Parathyroid adenoma (tissue), 2 donors: ENCODE results near the gene TRABD2A.

Experiments used
- H2AFZ ChIP-seq: fragments of 300-600 bp; sonication (generic); one replicate; pipeline ENCODE4 v1.7.0; 2017; ENCODE audit warnings: antibody characterized with exemption, mild to moderate bottlenecking
- H3K27ac ChIP-seq: fragments of 300-600 bp; sonication (generic); one replicate; pipeline ENCODE4 v1.7.0; 2017
- H3K27me3 ChIP-seq: fragments of 300-600 bp; sonication (generic); one replicate; pipeline ENCODE4 v1.7.0; 2017; ENCODE audit warnings: low read length; ENCODE audit not compliant: control insufficient read depth, insufficient read depth
- H3K36me3 ChIP-seq: fragments of 300-600 bp; sonication (generic); one replicate; pipeline ENCODE4 v1.7.0; 2017; ENCODE audit warnings: low read length; ENCODE audit not compliant: control insufficient read depth, insufficient read depth
- H3K4me1 ChIP-seq: fragments of 300-600 bp; sonication (generic); one replicate; pipeline ENCODE4 v1.7.0; 2017; ENCODE audit warnings: control low read depth
- H3K4me2 ChIP-seq: fragments of 300-600 bp; sonication (generic); one replicate; pipeline ENCODE4 v1.7.0; 2017; ENCODE audit warnings: low read length
- H3K4me3 ChIP-seq: fragments of 300-600 bp; sonication (generic); one replicate; pipeline ENCODE4 v1.7.0; 2017; ENCODE audit warnings: low read depth, low read length
- H3K79me2 ChIP-seq: fragments of 300-600 bp; sonication (generic); one replicate; pipeline ENCODE4 v1.7.0; 2017; ENCODE audit warnings: control low read depth
- H3K9ac ChIP-seq: fragments of 300-600 bp; sonication (generic); one replicate; pipeline ENCODE4 v1.7.0; 2017; ENCODE audit warnings: mild to moderate bottlenecking
- H3K9me3 ChIP-seq: fragments of 300-600 bp; sonication (generic); one replicate; pipeline ENCODE4 v1.7.0; 2017; ENCODE audit warnings: low read length; ENCODE audit not compliant: control insufficient read depth
- TF ChIP-seq, protein P1 (sequence below): fragments of 300-600 bp; sonication (generic); IDR thresholded peaks from one replicate; pipeline ENCODE4 v1.7.0; 2017; ENCODE audit warnings: antibody characterized with exemption, mild to moderate bottlenecking
- donor health status: primary hyperparathyroidism.

Gene TRABD2A

DNA sequence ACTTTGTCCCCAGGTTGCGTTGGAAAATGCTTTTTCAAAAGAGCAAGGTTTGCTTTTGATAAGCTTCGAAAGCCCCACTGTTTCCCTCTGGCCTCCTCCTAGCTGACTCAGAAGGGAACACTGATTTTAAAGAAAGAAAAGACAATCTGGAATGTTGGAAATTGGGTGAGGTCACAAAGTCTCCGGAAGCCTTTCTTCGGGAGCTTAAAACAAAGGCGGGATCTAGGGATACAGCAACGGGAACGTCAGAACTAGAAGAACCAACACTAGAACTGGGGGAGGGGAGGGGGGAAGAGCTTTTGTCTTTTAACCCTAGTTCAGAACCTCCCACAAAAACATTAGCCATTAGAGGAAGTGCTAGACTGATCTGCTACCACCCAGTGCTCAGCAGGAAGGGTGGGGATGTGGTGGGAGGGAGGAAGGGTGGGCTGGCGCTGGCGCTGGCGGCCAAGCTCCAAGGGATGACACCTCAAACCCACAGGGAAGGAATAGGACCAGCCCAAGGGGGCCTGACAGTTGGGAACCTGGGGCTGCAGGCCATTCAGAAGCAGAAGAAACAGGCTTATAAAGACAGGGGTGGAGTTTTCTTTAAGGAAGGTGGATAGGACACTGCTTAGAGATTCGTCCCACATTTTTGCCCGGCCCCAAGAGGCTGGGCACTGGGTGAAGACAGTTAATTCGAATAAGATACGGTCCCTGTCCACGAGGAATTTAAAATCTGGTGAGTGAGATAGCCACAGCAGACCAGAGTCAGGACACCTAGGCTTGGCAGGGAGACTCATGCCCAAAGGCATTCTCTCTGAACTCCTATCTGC lies 26.2 kb upstream of the TRABD2A start:
- Histone ChIP-seq H3K4me2 (peak overlapping the region; percentile 2), H3K27ac (peak overlapping the region; percentile 71), H3K79me2 (no peaks in the 10 kb centered on the region), H3K9me3 (no peaks in the 10 kb centered on the region), H3K4me1 (no peaks in the 10 kb centered on the region), H2AFZ (no peak overlapping the region), H3K4me3 (peak overlapping the region; percentile 79), H3K36me3 (no peaks in the 10 kb centered on the region), H3K9ac (no peak overlapping the region), H3K27me3 (no peaks in the 10 kb centered on the region)
- TF ChIP-seq, protein P1, sequence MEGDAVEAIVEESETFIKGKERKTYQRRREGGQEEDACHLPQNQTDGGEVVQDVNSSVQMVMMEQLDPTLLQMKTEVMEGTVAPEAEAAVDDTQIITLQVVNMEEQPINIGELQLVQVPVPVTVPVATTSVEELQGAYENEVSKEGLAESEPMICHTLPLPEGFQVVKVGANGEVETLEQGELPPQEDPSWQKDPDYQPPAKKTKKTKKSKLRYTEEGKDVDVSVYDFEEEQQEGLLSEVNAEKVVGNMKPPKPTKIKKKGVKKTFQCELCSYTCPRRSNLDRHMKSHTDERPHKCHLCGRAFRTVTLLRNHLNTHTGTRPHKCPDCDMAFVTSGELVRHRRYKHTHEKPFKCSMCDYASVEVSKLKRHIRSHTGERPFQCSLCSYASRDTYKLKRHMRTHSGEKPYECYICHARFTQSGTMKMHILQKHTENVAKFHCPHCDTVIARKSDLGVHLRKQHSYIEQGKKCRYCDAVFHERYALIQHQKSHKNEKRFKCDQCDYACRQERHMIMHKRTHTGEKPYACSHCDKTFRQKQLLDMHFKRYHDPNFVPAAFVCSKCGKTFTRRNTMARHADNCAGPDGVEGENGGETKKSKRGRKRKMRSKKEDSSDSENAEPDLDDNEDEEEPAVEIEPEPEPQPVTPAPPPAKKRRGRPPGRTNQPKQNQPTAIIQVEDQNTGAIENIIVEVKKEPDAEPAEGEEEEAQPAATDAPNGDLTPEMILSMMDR = no peak

DNA sequence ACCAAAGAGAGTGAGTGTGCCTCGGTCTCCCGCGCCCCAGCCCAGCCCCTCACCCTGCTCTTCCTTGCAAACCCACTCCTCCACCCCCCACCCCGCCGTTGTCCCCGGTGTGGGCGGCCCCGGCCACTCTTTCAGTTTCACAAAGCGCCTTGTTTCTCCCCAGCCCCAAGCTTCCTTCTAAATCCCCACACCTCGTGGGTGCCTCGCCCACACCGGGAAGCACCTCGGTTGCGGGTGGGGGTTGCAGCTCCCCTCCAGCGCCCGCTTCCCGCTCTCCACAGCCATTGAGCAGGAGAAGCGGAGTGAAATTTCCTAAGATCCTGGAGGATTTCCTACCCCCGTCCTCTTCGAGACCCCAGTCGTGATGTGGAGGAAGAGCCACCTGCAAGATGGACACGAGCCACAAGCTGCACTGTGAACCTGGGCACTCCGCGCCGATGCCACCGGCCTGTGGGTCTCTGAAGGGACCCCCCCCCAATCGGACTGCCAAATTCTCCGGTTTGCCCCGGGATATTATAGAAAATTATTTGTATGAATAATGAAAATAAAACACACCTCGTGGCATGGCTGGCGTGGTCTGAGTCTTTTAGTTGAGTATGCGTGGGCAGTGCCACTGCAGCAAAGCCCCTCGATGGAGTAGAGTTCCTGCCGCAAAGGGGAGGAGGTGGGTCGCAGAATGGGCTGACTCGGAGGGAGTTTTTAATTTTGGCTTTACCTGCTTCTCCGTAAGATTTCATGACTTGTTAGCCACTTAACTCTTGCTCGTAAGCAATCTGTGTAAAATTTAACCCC lies 25.4 kb upstream of the TRABD2A start:
- H3K4me3 ChIP-seq = peak overlapping the region; percentile 79

GRCh38 chr2:84905181-84906107 lies 24.6 kb upstream of the TRABD2A start, which contains the start of gene TMSB10:
Gene TMSB10, plus strand, starts transcription at chr2:84905656.
- Histone ChIP-seq H3K79me2 (no peaks in the 10 kb centered on the region), H2AFZ (peak within 1 kb of the TSS; percentile 77), H3K4me1 (no peaks in the 10 kb centered on the region), H3K4me3 (peak within 1 kb of the TSS; percentile 79), H3K4me2 (peak within 1 kb of the TSS; percentile 96), H3K27ac (peak within 1 kb of the TSS; percentile 71), H3K9me3 (no peaks in the 10 kb centered on the region), H3K9ac (peak within 1 kb of the TSS; percentile 76), H3K27me3 (no peaks in the 10 kb centered on the region), H3K36me3 (no peaks in the 10 kb centered on the region)
- TF ChIP-seq, protein P1 = no peak

More for the DNA sequence above, 25.4 kb upstream of the TRABD2A start:
- H3K4me1 ChIP-seq = no peaks in the 10 kb centered on the region
- no peaks in the 10 kb centered on the region for H3K36me3 ChIP-seq
- H3K4me2 ChIP-seq = peak overlapping the region; percentile 96
- H3K27ac ChIP-seq = peak overlapping the region; percentile 71
- no peaks in the 10 kb centered on the region for H3K27me3 ChIP-seq
- H3K9ac ChIP-seq = peak overlapping the region; percentile 76
- peak overlapping the region; percentile 77 for H2AFZ ChIP-seq
- TF ChIP-seq, protein P1 = no peak
- no peaks in the 10 kb centered on the region for H3K79me2 ChIP-seq
- no peaks in the 10 kb centered on the region for H3K9me3 ChIP-seq

DNA sequence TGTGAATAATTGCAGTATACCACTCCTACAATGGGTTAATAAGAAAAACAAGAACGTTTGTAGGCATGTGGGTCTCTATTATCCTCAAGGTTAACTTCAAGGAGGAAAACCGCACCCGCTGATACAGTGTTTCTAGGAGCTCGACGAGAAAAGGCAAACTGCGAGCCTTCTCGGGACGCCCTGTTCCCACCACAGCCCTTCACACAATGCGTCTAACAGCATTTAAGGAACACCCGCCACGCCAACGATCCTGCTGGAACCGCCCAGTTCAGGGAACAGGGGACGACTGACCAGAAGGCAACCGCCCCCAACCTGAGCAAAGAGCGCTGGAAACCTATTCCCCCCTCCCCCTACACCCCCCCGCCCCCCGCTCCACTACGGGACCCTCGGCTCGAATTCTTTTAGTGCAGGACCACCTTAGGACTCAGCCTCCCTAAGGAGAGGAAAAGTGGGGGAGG lies 23.9 kb upstream of the TRABD2A start:
- no peaks in the 10 kb centered on the region for H3K9me3 ChIP-seq
- no peaks in the 10 kb centered on the region for H3K79me2 ChIP-seq
- peak overlapping the region; percentile 71 for H3K27ac ChIP-seq
- H3K4me1 ChIP-seq = no peaks in the 10 kb centered on the region
- peak overlapping the region; percentile 77 for H2AFZ ChIP-seq
- no peaks in the 10 kb centered on the region for H3K36me3 ChIP-seq
- no peaks in the 10 kb centered on the region for H3K27me3 ChIP-seq
- H3K4me3 ChIP-seq = peak overlapping the region; percentile 79
- H3K9ac ChIP-seq = no peak overlapping the region
- TF ChIP-seq, protein P1 = no peak
- H3K4me2 ChIP-seq = peak overlapping the region; percentile 96
